Activated B cell treated with CpG ODN at 0.5 μM for 24 hours (primary cell): ENCODE data around the gene PREX1. TPM values are rescaled to one million over a fixed set of nuclear protein-coding genes. Genes with fewer than 3 reads are reported as not detected.

Experiments used
- ATAC-seq: fragments of 200-7000 bp; cut with Tn5 transposase; one replicate; pipeline ENCODE4 v1.10.0; 2021; ENCODE audit warnings: low read depth, mild to moderate bottlenecking, moderate library complexity
- CTCF ChIA-PET: fragments of 350-600 bp; sonication (Branson Sonifier 250); formaldehyde crosslinking; loops from one replicate; lab custom pipeline; 2021; ENCODE audit warnings: antibody characterized with exemption; lab: Charles Lee
- POLR2A ChIA-PET: fragments of 350-600 bp; sonication (Branson Sonifier 250); formaldehyde crosslinking; loops from one replicate; lab custom pipeline; 2021; ENCODE audit warnings: antibody characterized with exemption; lab: Charles Lee
- DNase-seq: peaks from one replicate; pipeline ENCODE4 v3.0.0; 2022
- H3K27ac Mint-ChIP-seq: one replicate; pipeline ENCODE4 v1.8.0; 2020; ENCODE audit warnings: mixed read lengths
- H3K27me3 Mint-ChIP-seq: one replicate; pipeline ENCODE4 v1.8.0; 2021; ENCODE audit warnings: mixed read lengths
- H3K36me3 Mint-ChIP-seq: one replicate; pipeline ENCODE4 v1.8.0; 2021; ENCODE audit warnings: low read depth, mixed read lengths
- H3K4me1 Mint-ChIP-seq: one replicate; pipeline ENCODE4 v1.8.0; 2021; ENCODE audit warnings: mixed read lengths
- H3K4me3 Mint-ChIP-seq: one replicate; pipeline ENCODE4 v1.8.0; 2020; ENCODE audit warnings: mild to moderate bottlenecking, mixed read lengths
- H3K9me3 Mint-ChIP-seq: one replicate; pipeline ENCODE4 v1.8.0; 2020; ENCODE audit warnings: mixed read lengths
- intact Hi-C: fragments of 100-400 bp; cut with micrococcal nuclease; formaldehyde crosslinking; loops from one replicate; pipeline ENCODE4 v1.15.1; 2024
- total RNA-seq: library from RNA; stranded (reverse); gene quantifications from 2 replicates; pipeline ENCODE4 v1.2.3, GENCODE V29; 2022
- TF ChIP-seq, protein P1 (sequence below): fragments of 200-600 bp; IDR thresholded peaks from one replicate; pipeline ENCODE4 v1.8.0; 2022; ENCODE audit warnings: antibody characterized with exemption, mild to moderate bottlenecking

PREX1 gene
- total RNA-seq, 1 donor from 2014 or later = 71.4 TPM

DNA sequence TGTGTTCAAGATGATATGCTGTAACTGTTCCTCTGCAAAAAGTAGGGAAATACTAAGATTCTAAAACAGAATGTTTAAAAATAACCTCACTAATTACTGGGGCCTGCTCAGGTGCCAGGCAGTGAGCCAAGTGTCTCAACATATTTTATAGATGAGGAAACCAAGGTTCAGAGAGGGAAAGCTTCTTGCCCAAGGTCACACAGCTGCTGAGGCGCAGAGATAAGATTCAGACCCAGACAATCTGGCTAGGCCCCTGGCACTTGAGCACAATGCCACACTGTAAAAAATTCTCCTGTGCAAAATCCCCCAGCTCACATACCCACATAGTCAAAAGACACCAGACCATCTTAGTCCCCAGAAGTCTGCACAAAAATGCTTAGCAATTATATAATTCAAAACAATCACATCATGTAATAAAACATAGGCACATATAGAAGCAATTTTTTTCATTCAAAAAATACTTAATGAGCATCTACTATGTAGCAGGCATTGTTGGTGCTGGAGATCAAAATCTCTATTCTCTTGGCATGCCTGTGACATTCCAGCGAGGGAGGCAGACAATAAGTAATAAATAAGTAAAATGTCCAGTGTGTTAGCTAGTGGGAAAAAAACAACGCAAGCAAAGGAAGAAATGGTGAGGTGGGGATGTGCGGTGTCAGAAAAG is 10.3 kb downstream of the PREX1 start:
- no peaks in the 10 kb centered on the region for H3K4me1 Mint-ChIP-seq
- H3K27ac Mint-ChIP-seq = peak overlapping the region; percentile 89
- intact Hi-C loops = no loop called here
- TF ChIP-seq, protein P1, sequence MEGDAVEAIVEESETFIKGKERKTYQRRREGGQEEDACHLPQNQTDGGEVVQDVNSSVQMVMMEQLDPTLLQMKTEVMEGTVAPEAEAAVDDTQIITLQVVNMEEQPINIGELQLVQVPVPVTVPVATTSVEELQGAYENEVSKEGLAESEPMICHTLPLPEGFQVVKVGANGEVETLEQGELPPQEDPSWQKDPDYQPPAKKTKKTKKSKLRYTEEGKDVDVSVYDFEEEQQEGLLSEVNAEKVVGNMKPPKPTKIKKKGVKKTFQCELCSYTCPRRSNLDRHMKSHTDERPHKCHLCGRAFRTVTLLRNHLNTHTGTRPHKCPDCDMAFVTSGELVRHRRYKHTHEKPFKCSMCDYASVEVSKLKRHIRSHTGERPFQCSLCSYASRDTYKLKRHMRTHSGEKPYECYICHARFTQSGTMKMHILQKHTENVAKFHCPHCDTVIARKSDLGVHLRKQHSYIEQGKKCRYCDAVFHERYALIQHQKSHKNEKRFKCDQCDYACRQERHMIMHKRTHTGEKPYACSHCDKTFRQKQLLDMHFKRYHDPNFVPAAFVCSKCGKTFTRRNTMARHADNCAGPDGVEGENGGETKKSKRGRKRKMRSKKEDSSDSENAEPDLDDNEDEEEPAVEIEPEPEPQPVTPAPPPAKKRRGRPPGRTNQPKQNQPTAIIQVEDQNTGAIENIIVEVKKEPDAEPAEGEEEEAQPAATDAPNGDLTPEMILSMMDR = no peak
- H3K36me3 Mint-ChIP-seq = peaks cover 28% of the 10 kb centered on the region
- H3K9me3 Mint-ChIP-seq = no peaks in the 10 kb centered on the region
- H3K4me3 Mint-ChIP-seq = peak overlapping the region; percentile 63
- H3K27me3 Mint-ChIP-seq = no peaks in the 10 kb centered on the region
- CTCF ChIA-PET = no interaction called here
- POLR2A ChIA-PET = interaction anchor here (0.5 to 2.3 kb wide), 7 partner anchors 10 to 179 kb away, joined by 3 to 25 read pairs (median 4); partner anchors contain the start of gene PREX1
- no peak for ATAC-seq
- no peak for DNase-seq

DNA sequence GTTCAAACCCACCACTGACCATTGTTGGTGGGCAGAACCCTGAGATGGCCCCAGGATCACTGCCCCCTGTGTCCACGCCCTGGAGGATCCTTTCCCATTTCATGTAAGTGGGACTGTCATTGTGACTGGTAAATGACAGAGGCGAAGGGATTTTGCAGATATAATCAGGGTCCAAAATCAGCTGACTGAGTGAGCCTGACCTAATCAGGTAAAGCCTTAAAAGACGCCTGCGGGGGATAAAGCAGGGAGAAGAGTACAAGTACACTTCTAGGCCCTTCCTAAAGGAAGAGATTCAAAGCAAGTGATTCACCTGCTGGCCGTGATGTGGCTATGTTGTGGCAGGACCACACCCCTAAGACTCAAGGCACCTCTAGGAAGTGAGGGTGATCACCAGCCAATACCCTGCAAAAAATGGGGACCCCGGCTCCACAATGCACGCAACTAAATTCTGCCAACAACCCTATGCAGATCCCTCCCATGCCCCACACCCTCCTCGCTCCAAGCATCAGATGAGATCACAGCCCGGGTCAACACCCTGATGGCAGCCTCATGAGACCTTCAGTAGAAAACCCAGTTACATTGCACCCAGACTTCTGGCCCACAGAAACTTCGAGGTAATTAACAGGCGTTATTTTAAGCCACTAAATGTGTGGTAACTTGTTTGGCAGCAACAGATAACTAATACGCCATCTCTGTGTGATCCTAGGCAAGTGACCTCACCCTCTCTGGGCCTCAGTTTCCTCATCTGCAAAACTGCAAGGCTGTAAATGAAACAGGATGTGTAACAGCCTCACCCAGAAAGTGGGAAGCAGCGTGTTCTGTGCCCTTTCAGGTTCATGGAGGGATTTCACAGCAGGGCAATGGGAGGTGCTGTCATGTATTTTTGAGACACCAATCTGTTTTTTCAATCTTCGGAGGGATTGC is 11.3 kb downstream of the PREX1 start:
- intact Hi-C loops = no loop called here
- ChIA-PET CTCF (no interaction called here), POLR2A (interaction anchor here (2.3 kb wide), 1 partner anchor 11 kb away, joined by 25 read pairs; the partner anchor contains the start of gene PREX1)
- H3K4me3 Mint-ChIP-seq = peak overlapping the region; percentile 20
- no peaks in the 10 kb centered on the region for H3K27me3 Mint-ChIP-seq
- ATAC-seq = no peak
- peaks cover 30% of the 10 kb centered on the region for H3K36me3 Mint-ChIP-seq
- H3K27ac Mint-ChIP-seq = peak overlapping the region; percentile 89
- no peak for DNase-seq
- TF ChIP-seq, protein P1 = no peak
- H3K4me1 Mint-ChIP-seq = peaks cover 5% of the 10 kb centered on the region
- H3K9me3 Mint-ChIP-seq = no peaks in the 10 kb centered on the region

DNA sequence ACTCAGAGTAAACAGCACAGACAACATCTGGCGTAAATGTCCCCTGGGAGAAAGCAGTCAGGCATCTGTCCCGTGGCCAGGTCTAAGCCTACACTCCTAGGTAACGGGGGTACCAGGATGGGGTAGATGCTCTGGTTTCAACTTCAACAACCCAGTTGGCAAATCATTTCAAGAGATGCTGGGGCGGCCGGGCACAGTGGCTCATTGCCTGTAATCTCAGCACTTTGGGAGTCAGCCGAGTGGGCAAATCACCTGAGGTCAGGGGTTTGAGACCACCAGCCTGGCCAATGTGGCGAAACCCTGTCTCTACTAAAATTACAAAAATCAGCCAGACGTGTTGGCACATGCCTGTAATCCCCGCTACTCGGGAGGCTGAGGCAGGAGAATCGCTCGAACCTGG is 12.3 kb downstream of the PREX1 start:
- no peaks in the 10 kb centered on the region for H3K9me3 Mint-ChIP-seq
- ChIA-PET POLR2A (no interaction called here), CTCF (no interaction called here)
- intact Hi-C loops = loop anchor here (2.0 kb wide), 1 partner anchor 15 kb away; no protein-coding TSS in a partner anchor
- H3K4me1 Mint-ChIP-seq = peaks cover 10% of the 10 kb centered on the region
- TF ChIP-seq, protein P1 = no peak
- peak overlapping the region; percentile 25 for H3K27ac Mint-ChIP-seq
- H3K27me3 Mint-ChIP-seq = no peaks in the 10 kb centered on the region
- DNase-seq (no peak), ATAC-seq (no peak)
- peaks cover 30% of the 10 kb centered on the region for H3K36me3 Mint-ChIP-seq
- peak overlapping the region; percentile 20 for H3K4me3 Mint-ChIP-seq

GRCh38 chr20:48814633-48815032 is 13.2 kb downstream of the PREX1 start:
- Mint-ChIP-seq H3K27ac (peak overlapping the region; percentile 25), H3K4me1 (peaks cover 17% of the 10 kb centered on the region), H3K36me3 (peaks cover 31% of the 10 kb centered on the region), H3K4me3 (no peak overlapping the region), H3K9me3 (no peaks in the 10 kb centered on the region), H3K27me3 (no peaks in the 10 kb centered on the region)
- intact Hi-C loops = loop anchor here (2.0 kb wide), 1 partner anchor 14 kb away; no protein-coding TSS in a partner anchor
- TF ChIP-seq, protein P1 = no peak
- ChIA-PET POLR2A (interaction anchor here (1.0 kb wide), 2 partner anchors 12 to 13 kb away, joined by 3 to 5 read pairs; partner anchors contain the start of gene PREX1), CTCF (interaction anchor here (0.7 kb wide), 1 partner anchor 105 kb away, joined by 3 read pairs; no protein-coding TSS in a partner anchor)
- no peak for ATAC-seq
- no peak for DNase-seq
